HG03342 (cell line): ENCODE data around the gene DNAAF5.

Experiments
- ATAC-seq: cut with Tn5 transposase; IDR thresholded peaks from one replicate; pipeline ENCODE4 v1.9.1; 2021; ENCODE audit warnings: mild to moderate bottlenecking, moderate library complexity; ENCODE audit not compliant: unreplicated experiment

The DNAAF5 gene

GRCh38 chr7:763762-764161 lies 37.3 kb downstream of the DNAAF5 start:
- ATAC-seq = no peak

DNA sequence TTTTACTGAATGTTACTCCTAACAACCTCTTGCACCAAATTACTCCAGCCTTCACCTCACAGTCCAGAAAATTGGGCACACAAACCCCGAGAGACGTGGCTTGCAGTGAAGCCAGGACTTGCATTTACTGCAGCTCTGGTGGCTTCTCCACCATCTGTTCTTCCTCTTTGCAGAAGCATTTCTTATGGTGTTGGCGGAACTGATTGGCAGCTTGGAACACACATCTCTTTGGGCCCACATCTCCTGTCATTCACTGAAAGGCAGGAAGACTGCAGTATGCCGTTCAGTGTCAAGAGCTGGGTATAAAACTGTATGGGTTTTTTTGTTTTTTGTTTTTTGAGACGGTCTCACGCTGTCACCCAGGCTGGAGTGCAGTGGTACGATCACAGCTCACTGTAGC lies 38.9 kb downstream of the DNAAF5 start:
- ATAC-seq = no peak

- ATAC-seq = no peak
Measured at GRCh38 chr7:767580-767940, 41.1 kb downstream of the DNAAF5 start.

DNA sequence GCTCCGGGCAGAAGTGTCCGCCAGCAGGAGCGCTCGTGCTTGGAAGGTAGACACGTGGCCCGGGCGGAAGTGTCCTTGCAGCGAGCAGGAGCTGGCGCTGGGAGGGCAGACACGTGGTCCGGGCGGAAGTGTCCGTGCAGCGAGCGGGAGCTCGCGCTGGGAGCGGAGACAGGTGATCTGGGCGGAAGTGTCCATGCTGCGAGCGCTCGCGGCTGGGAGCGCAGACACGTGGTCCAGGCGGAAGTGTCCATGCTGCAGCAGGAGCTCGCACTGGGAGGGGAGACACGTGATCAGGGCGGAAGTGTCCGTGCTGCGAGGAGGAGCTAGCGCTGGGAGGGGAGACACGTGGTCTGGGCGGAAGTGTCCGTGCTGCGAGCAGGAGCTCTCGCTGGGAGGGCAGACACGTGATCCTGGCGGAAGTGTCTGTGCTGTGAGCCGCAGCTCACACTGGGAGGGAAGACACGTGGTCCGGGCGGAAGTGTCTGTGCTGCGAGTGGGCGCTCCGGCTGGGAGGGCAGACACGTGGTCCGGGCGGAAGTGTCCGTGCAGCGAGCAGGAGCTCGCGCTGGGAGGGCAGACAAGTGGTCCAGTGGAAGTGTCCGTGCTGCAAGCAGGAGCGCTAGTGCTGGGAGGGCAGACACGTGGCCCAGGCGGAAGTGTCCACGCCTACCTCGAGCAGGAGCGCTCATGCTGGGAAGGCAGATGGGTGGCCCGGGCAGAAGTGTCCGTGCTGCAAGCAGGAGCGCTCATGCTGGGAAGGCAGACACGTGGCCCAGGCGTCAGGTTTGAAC lies 41.6 kb downstream of the DNAAF5 start:
- no peak for ATAC-seq

DNA sequence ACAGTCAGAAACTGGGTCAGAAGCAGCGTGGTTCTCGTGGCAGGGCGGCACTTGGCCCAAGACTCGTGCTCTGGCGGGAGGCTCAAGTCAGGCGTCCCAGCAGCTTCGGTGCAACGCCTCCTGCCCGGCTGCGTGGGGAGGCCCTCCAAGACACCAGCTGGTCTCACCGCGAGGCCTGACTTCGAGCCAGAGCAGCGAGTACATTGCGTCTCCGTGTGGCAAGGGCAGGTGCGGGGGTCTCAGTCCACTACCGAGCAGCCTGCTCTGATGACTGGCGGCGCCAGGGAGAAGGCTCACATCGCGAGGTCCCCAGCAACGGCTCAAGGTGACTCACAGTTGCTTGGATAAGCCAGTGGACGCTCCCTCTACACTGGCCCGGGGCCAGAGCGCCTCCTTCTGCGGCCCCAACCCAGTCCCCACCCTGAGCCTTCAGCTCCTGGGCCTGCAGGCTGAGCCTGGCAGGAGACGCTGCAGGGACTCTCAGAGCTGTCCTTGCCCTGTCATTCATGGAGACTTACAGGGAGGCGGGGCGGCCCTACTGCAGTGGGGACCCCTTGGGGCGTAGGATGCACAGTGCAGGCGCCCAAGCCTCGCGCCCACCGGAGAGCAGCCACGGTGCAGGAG lies 42.5 kb downstream of the DNAAF5 start:
- no peak for ATAC-seq

GRCh38 chr7:770336-770735 lies 43.8 kb downstream of the DNAAF5 start:
- no peak for ATAC-seq

GRCh38 chr7:770741-771166 lies 44.3 kb downstream of the DNAAF5 start:
- ATAC-seq = no peak

GRCh38 chr7:771234-772004 lies 44.9 kb downstream of the DNAAF5 start:
- ATAC-seq = no peak

- ATAC-seq = no peak
Measured at GRCh38 chr7:772005-772294, 45.5 kb downstream of the DNAAF5 start.

- ATAC-seq = no peak
Measured at GRCh38 chr7:772392-772791, 45.9 kb downstream of the DNAAF5 start.

- no peak for ATAC-seq
Measured at GRCh38 chr7:772861-773621, 46.5 kb downstream of the DNAAF5 start.

- ATAC-seq = no peak
Measured at GRCh38 chr7:773622-773915, 47.1 kb downstream of the DNAAF5 start.

GRCh38 chr7:774161-775109 lies 47.9 kb downstream of the DNAAF5 start:
- ATAC-seq = no peak

GRCh38 chr7:776381-776780 lies 49.9 kb downstream of the DNAAF5 start:
- ATAC-seq = no peak

GRCh38 chr7:776992-777727 lies 50.7 kb downstream of the DNAAF5 start:
- no peak for ATAC-seq

DNA sequence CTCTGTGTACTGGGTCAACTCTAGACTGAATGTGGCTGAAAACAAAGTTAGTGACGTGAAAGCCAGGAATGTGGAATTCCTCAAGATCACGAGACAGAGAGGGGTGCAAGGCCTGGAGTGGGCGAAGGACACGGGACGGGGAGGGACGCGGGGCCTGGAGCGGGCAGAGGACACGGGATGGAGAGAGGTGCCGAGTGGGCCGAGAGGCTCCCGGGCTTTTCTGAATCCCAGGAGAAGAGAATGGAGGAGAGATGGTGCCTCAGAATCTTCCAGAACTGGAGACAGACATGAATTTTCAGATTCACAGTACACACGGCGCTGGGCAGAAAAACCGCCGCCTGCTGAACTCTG lies 51.2 kb downstream of the DNAAF5 start:
- ATAC-seq = no peak

DNA sequence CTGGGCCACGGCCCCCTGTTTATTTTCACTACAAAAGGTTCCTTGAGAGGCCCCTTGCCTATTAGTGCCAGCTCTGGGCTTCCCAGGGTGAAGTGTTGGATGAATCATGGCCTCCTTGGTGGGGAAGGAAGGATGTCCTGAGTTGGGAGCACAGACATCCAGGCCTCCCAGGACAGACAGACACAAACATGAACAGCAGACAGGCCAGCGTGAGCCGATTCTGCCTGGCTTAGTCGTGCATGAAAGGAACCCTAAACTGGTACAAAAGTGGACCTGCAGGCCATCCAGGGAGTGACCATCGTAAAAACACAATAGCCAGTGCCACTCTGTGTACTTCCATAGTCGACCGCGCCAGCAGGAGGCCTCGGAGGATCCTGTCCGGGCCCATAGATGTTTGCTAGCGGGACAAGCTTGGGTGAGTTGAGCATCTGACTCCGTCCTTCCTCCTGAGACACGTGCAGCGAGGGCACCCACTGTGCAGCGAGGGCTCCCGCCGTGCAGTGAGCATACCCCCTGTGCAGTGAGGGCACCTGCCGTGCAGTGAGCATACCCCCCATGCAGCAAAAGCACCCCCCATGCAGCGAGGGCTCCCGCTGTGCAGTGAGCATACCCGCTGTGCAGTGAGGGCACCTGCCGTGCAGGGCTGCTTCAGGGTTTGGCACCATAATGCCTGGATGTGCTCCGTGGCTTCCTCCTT lies 51.9 kb downstream of the DNAAF5 start:
- ATAC-seq = no peak

- ATAC-seq = no peak
Measured at GRCh38 chr7:778968-779451, 52.5 kb downstream of the DNAAF5 start.

DNA sequence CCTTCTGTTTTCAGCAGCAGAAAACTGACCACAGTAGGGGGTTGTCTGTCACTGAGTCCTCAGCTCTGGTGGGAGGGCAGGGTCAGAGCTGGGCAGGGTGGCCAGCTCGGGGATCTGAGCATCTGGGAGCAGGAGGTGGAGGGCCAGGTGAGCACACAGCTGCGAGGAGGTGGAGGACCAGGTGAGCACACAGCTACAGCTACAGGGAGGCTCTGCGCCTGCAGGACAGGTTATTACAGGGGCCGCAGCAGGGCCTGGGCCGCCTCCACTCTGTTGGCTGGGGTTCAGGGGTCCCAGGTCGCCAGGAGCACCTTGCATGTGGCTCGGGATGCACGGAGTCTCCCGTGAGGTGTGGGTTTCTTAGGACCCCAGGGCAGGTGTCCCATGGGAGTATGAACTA lies 53.0 kb downstream of the DNAAF5 start:
- no peak for ATAC-seq
